HEK293T (cell line): Measurements from ENCODE around the gene PDILT.

Experiments
- ARNT ChIP-seq: fragments of 450-650 bp; IDR thresholded peaks from 2 replicates; pipeline ENCODE4 v1.6.1; 2017; ENCODE audit warnings: mild to moderate bottlenecking
- BHLHE40 ChIP-seq: fragments of 450-650 bp; IDR thresholded peaks from 2 replicates; pipeline ENCODE4 v1.6.1; 2016; ENCODE audit warnings: mild to moderate bottlenecking, moderate library complexity, borderline replicate concordance
- CTBP1 ChIP-seq: fragments of 450-650 bp; IDR thresholded peaks from 2 replicates; pipeline ENCODE4 v1.6.1; 2016; ENCODE audit warnings: borderline replicate concordance
- ELF4 ChIP-seq: fragments of 450-650 bp; IDR thresholded peaks from 2 replicates; pipeline ENCODE4 v1.6.1; 2017; ENCODE audit warnings: antibody characterized with exemption
- FOXA1 ChIP-seq: fragments of 450-650 bp; IDR thresholded peaks from 2 replicates; pipeline ENCODE4 v1.6.1; 2016; ENCODE audit warnings: mild to moderate bottlenecking
- FOXK2 ChIP-seq: fragments of 450-650 bp; IDR thresholded peaks from 2 replicates; pipeline ENCODE4 v1.6.1; 2016; ENCODE audit warnings: mild to moderate bottlenecking
- FOXM1 ChIP-seq: fragments of 450-650 bp; IDR thresholded peaks from 2 replicates; pipeline ENCODE4 v1.6.1; 2017; ENCODE audit warnings: mild to moderate bottlenecking, borderline replicate concordance
- HDGF ChIP-seq: fragments of 450-650 bp; IDR thresholded peaks from 2 replicates; pipeline ENCODE4 v1.6.1; 2017; ENCODE audit warnings: antibody characterized with exemption, borderline replicate concordance
- L3MBTL2 ChIP-seq: fragments of 450-650 bp; conservative IDR thresholded peaks from 2 replicates; pipeline ENCODE4 v1.6.1; 2016; ENCODE audit warnings: mild to moderate bottlenecking
- NFRKB ChIP-seq: fragments of 450-650 bp; IDR thresholded peaks from 2 replicates; pipeline ENCODE4 v1.6.1; 2016; ENCODE audit warnings: mild to moderate bottlenecking, moderate library complexity
- SP1 ChIP-seq: fragments of 450-650 bp; IDR thresholded peaks from 2 replicates; pipeline ENCODE4 v1.6.1; 2017
- SUZ12 ChIP-seq: fragments of 450-650 bp; IDR thresholded peaks from 2 replicates; pipeline ENCODE4 v1.6.1; 2016; ENCODE audit warnings: mild to moderate bottlenecking
- TARDBP ChIP-seq: fragments of 450-650 bp; IDR thresholded peaks from 2 replicates; pipeline ENCODE4 v1.6.1; 2016

GRCh38 chr16:20353379-20353778, 51.2 kb downstream of the PDILT start:
- TF ChIP-seq SUZ12 (no peak), SP1 (no peak), L3MBTL2 (no peak), FOXK2 (no peak), BHLHE40 (no peak), ELF4 (no peak), FOXM1 (no peak), ARNT (no peak), CTBP1 (no peak), NFRKB (no peak), TARDBP (no peak), FOXA1 (no peak), HDGF (no peak)
